ENCODE results near the gene LDLRAD3. TPM values are rescaled to one million over a fixed set of nuclear protein-coding genes. Genes with fewer than 3 reads are reported as not detected.

LDLRAD3 gene
- total RNA-seq, 1 experiment from 2014 or later: 19.0 TPM

GRCh38 chr11:36148701-36149100, 204.8 kb downstream of the LDLRAD3 start:
- Histone ChIP-seq H4K20me1 (ENCODE audit: insufficient read depth) (no peaks in the 10 kb centered on the region), H3K4me3 (replicated peaks in 1 of 2; ENCODE audit: low read depth in 1 of 2, low read length in 2 of 2) (peak overlapping the region in 1 of 2 experiments; percentile 33; a peak in 1 of 4 replicates), H3K4me2 (ENCODE audit: low read length) (peak overlapping the region; percentile 70), H3K9me2 (ENCODE audit: insufficient read depth) (no peaks in the 10 kb centered on the region), H3K27me3 (ENCODE audit: insufficient read depth, low read length) (no peaks in the 10 kb centered on the region), H3K27ac (ENCODE audit: low read depth, low read length) (peak overlapping the region; percentile 81), H3K36me3 (ENCODE audit: control insufficient read depth in 1 of 2, insufficient read depth in 2 of 2, low read length in 2 of 2) (no peaks in the 10 kb centered on the region), H2AFZ (ENCODE audit: low read depth, low read length, poor library complexity, severe bottlenecking) (no peak overlapping the region), H3K9me3 (ENCODE audit: control insufficient read depth in 1 of 2, insufficient read depth in 1 of 2, low read depth in 1 of 2, low read length in 2 of 2) (no peaks in the 10 kb centered on the region), H3K4me1 (ENCODE audit: control insufficient read depth in 1 of 2, insufficient read depth in 2 of 2, low read length in 2 of 2) (peaks cover 22 to 45% of the 10 kb centered on the region in 2 experiments), H3K79me2 (ENCODE audit: insufficient read depth, low read length) (no peaks in the 10 kb centered on the region), H3K9ac (ENCODE audit: low read length) (no peak overlapping the region)
- intact Hi-C loops (cut with micrococcal nuclease): loop anchor here (10.0 kb wide), 1 partner anchor 434 kb away; no protein-coding TSS in a partner anchor
- no peak for TF ChIP-seq SIN3A (IDR thresholded peaks at IDR 0.05; ENCODE audit: low read depth)
- no peak for TF ChIP-seq CTCF (IDR thresholded peaks at IDR 0.05 in 2 of 3, conservative IDR thresholded peaks at IDR 0.05 in 1 of 3; ENCODE audit: borderline replicate concordance in 1 of 3, insufficient read depth in 1 of 3, low read depth in 2 of 3, low read length in 2 of 3)
- no peak for TF ChIP-seq POLR2A (IDR thresholded peaks at IDR 0.05; ENCODE audit: borderline replicate concordance, extremely low read depth, insufficient read depth, insufficient read length)
- TF ChIP-seq EZH2 (IDR thresholded peaks at IDR 0.05): no peak
- TF ChIP-seq FOSL1 (IDR thresholded peaks at IDR 0.05; ENCODE audit: low read depth): no peak
- no peak for TF ChIP-seq ELF1 (IDR thresholded peaks at IDR 0.05; ENCODE audit: borderline replicate concordance, low read depth)
- TF ChIP-seq EGR1 (IDR thresholded peaks at IDR 0.05; ENCODE audit: low read depth): no peak
- no peak for TF ChIP-seq CEBPB (IDR thresholded peaks at IDR 0.05; ENCODE audit: low read depth)
- no peak for TF ChIP-seq ATF3 (IDR thresholded peaks at IDR 0.05)
- TF ChIP-seq JUND (IDR thresholded peaks at IDR 0.05): no peak
- no peak for TF ChIP-seq YY1 (IDR thresholded peaks at IDR 0.05; ENCODE audit: extremely low read depth, insufficient replicate concordance, low read depth, low read length)
- no peak for TF ChIP-seq ZBTB33 (IDR thresholded peaks at IDR 0.05; ENCODE audit: extremely low read depth, insufficient replicate concordance, low read length)
- TF ChIP-seq EZH2phosphoT487 (IDR thresholded peaks at IDR 0.05; ENCODE audit: borderline replicate concordance): no peak
- TF ChIP-seq CBX3 (IDR thresholded peaks at IDR 0.05; ENCODE audit: low read depth): no peak
- no peak for TF ChIP-seq ZFX (IDR thresholded peaks at IDR 0.05)
- RAD21 ChIA-PET (ENCODE audit: low non-redundant PET in 1 of 2, low total read pairs in 2 of 2, uncharacterized antibody in 2 of 2, unreplicated experiment in 2 of 2): interaction anchor here in 1 of 2 experiments (1.6 kb wide), 1 partner anchor 326 kb away, joined by 4 read pairs; no protein-coding TSS in a partner anchor
- no TSS peak for BruUV-seq (replicated peaks)
- CTCF ChIA-PET: interaction anchor here (1.9 to 2.5 kb wide), 2 partner anchors 110 to 327 kb away, joined by 10 to 23 read pairs; no protein-coding TSS in a partner anchor
- ATAC-seq (no peak), DNase-seq (ENCODE audit: low read depth, low spot score) (no peak)
- POLR2A ChIA-PET: no interaction called here
